Stimulated activated CD4-positive, alpha-beta T cell treated with anti-CD3 and anti-CD28 coated beads, Interleukin-4, amount 100 ng/mL, for 4 hours (primary cell): Measurements from ENCODE around the gene MAB21L4.

ENCODE experiments used
- DNase-seq, 2 experiments: peaks; one replicate each; pipeline ENCODE4 v3.0.0-alpha.2; 2020

Gene MAB21L4

GRCh38 chr2:240876035-240876474 is 19.9 kb downstream of the MAB21L4 start:
- DNase-seq = no peak

- DNase-seq = no peak
Observed at GRCh38 chr2:240875228-240876034, 20.5 kb downstream of the MAB21L4 start.

- no peak for DNase-seq
Observed at GRCh38 chr2:240874715-240875227, 21.2 kb downstream of the MAB21L4 start.

- DNase-seq = no peak
Observed at GRCh38 chr2:240873805-240874714, 21.9 kb downstream of the MAB21L4 start.

DNA sequence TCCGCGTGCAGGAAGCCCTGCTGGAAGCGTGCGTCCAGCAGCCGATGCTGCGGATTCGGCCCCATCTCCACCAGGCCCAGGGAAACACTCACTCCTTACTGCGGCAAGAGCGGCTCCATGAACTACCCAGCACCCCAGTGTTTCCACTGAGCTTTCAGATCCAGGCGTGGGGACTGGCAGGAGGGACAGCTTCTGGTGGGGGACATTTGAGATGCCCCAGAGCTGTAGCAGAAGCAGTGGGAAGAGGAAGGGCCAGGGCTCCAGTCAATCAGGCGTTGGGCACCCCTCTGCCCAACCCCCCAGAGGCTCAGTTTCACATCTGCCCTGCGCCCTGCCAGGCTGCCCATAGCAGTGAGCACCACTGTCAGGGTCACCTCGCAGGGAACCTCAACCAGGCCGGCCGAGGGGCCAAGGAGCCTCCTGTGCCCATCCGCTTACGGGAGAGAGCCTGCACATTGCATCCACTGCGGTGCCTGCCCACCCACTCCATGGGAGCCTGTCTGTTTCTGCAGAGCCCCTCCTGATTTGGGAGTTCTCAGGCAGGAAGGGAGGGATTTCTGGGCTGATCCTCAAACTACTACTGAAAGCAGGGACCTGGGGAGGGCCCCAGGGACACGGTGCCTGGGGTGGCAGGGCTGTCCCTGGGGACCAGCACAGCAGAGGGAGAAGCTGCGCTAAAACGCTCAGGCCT is 22.7 kb downstream of the MAB21L4 start:
- no peak for DNase-seq

GRCh38 chr2:240872317-240873097 is 23.4 kb downstream of the MAB21L4 start:
- DNase-seq = no peak

GRCh38 chr2:240871071-240871958 is 24.6 kb downstream of the MAB21L4 start:
- DNase-seq = no peak

DNA sequence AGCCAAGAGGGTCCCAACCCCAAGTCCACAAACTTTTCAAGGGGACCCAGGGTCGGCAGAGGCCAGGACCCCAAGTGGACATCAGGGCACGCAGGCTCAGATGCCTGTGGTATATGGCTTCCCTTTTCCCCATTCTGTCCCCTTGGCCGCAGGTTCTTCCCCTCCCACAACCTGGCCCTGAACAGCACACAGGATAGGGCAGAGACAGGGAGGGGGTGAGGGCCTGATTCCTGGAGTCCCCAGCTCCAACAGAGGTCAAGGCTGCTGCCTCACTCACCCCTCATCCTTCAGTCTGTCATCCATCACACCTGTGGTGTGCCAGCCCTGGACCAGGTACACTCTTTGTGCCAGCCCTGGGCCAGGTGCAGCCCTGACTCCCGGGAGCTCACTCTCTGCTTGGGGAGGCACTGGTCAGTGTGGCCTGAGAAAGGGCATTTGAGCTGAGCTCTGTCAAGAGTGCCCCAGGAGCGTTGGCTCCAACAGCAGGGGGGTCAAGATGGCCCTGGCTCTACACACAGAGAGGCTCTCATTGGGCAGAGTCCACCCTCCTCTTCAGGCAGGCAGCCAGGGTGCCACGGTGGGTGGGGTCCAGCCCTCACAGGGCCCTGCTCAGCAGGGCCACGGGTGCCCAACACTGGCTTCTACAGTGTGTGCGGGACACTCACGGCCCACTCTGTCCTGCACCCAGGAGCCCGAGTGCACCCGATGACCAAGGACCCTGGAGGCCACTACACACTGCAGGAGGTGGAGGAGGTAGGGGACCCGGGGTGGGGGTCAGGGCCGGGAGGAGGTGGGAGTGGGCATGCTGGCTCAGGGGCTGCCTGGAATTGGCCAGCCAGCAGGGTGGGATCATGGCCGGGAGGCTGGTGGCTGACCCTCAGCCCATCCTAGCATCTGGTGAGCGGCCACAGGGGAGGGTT is 25.7 kb downstream of the MAB21L4 start:
- no peak for DNase-seq

- DNase-seq = no peak
Observed at GRCh38 chr2:240869109-240869955, 26.6 kb downstream of the MAB21L4 start.

GRCh38 chr2:240868286-240869108 is 27.5 kb downstream of the MAB21L4 start, which contains the start of gene AGXT:
TSS of gene AGXT (plus strand) at chr2:240868824. CDS start at chr2:240868866, 42 bp downstream.
- DNase-seq = no peak

GRCh38 chr2:240865391-240865790 is 30.6 kb downstream of the MAB21L4 start:
- no peak for DNase-seq

- no peak for DNase-seq
Observed at GRCh38 chr2:240864475-240864874, 31.5 kb downstream of the MAB21L4 start.

DNA sequence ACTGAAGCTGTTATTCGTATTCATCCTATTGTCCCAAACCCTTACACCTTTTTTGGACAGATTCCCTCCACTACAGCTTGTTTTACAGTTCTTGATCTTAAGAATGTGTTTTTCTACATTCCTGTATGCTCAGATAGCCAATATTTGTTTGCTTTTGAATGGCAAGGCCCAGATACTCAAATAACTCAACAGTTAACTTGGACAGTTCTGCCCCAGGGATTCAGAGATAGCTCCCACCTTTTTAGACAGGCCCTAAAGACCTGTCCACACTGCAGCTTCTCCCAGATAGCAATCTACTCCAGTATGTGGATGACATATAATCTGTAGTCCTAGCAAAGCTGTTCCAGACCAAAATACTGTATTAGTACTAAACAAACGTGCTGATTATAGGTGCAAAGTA is 34.4 kb downstream of the MAB21L4 start:
- no peak for DNase-seq

GRCh38 chr2:240858871-240859270 is 37.1 kb downstream of the MAB21L4 start:
- DNase-seq = no peak

DNA sequence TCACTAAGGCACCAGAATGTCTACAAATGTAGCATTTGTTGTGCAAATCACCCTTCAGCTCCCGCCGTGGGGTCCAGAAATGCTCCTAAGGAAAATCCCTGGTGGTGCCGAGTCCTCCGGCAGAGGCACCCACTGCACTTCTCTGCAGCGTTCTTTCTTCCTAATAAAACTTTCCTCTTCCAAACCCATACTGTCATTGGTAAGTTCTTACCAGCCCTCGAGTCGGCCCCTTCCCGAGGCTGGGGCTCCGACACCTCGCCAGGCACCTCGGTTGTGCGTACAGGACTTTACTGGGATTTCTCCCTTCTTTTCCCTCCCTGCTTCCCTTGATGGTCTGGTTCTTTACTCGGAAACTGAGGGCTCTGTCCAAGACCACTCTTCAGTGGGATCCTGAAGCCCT is 37.6 kb downstream of the MAB21L4 start:
- DNase-seq = no peak

- DNase-seq = no peak
Observed at GRCh38 chr2:240857039-240858008, 38.6 kb downstream of the MAB21L4 start.
